Measurements from ENCODE around the gene ARFIP2. TPM values are rescaled to one million over a fixed set of nuclear protein-coding genes. Genes with fewer than 3 reads are reported as not detected.
A peak's percentile ranks its signal among the peaks of the same experiment; 100 is the strongest.

The ARFIP2 gene
- total RNA-seq = 10 to 100 TPM; 56.5 to 56.8 TPM
- 37.3 TPM for polyA plus RNA-seq (2013, experiment 1 of 2)
- polyA plus RNA-seq (2013, experiment 2 of 2) = 32.9 TPM
- long read RNA-seq, experiment 1, transcript ARFIP2-202 (8 exons, 1,868 nt) = minor isoform, 8 of 36 reads
- long read RNA-seq, experiment 1, transcript ARFIP2-201 (8 exons, 2,543 nt) = major isoform, 13 of 36 reads
- long read RNA-seq, experiment 1, partial matches to known transcripts = 11 of 36 reads
- long read RNA-seq, experiment 1, other reads (novel, unspliced or antisense) = 4 of 36 reads
- long read RNA-seq, experiment 2, transcript ARFIP2-201 (8 exons, 2,543 nt) = major isoform, 22 of 55 reads
- long read RNA-seq, experiment 2, transcript ARFIP2-202 (8 exons, 1,868 nt) = minor isoform, 13 of 55 reads
- long read RNA-seq, experiment 2, partial matches to known transcripts = 10 of 55 reads
- long read RNA-seq, experiment 2, other reads (novel, unspliced or antisense) = 10 of 55 reads
- long read RNA-seq, experiment 3, transcript ARFIP2-202 (8 exons, 1,868 nt) = major isoform, 108 of 265 reads
- long read RNA-seq, experiment 3, transcript ARFIP2-201 (8 exons, 2,543 nt) = minor isoform, 99 of 265 reads
- long read RNA-seq, experiment 3, partial matches to known transcripts = 21 of 265 reads
- long read RNA-seq, experiment 3, other reads (novel, unspliced or antisense) = 34 of 265 reads
- long read RNA-seq, experiment 4, transcript ARFIP2-202 (8 exons, 1,868 nt) = minor isoform, 24 of 73 reads
- long read RNA-seq, experiment 4, transcript ARFIP2-201 (8 exons, 2,543 nt) = major isoform, 34 of 73 reads
- long read RNA-seq, experiment 4, partial matches to known transcripts = 10 of 73 reads
- long read RNA-seq, experiment 4, other reads (novel, unspliced or antisense) = 5 of 73 reads

- H3K4me3 Mint-ChIP-seq = peak within 1 kb of the TSS; percentile 94
- Histone ChIP-seq H3K36me3 (ENCODE audit: control insufficient read depth, insufficient read depth, low read length) (peaks cover 64% of the 10 kb centered on the region), H3K9ac (ENCODE audit: extremely low read depth, low read length, poor library complexity, severe bottlenecking) (peak within 1 kb of the TSS; percentile 98), H3K9me3 (ENCODE audit: control insufficient read depth, low read length) (no peaks in the 10 kb centered on the region), H3K27ac (ENCODE audit: low read depth, low read length) (peak within 1 kb of the TSS; percentile 92), H3K4me3 (ENCODE audit: low read length) (peak within 1 kb of the TSS; percentile 97), H3K27me3 (ENCODE audit: control insufficient read depth, insufficient read depth, low read length, poor library complexity, severe bottlenecking) (no peaks in the 10 kb centered on the region), H3K4me1 (ENCODE audit: control insufficient read depth, insufficient read depth, low read length) (peaks cover 4% of the 10 kb centered on the region)
- peak; percentile 99 for DNase-seq
- peaks cover 50% of the 10 kb centered on the region for H3K36me3 Mint-ChIP-seq (ENCODE audit: low read depth)
- no peak for TF ChIP-seq CTCF (conservative IDR thresholded peaks at IDR 0.05)
- peak within 1 kb of the TSS; percentile 99 for H3K27ac Mint-ChIP-seq
- WGBS, 2 experiments (ENCODE audit: insufficient coverage in 1 of 2, insufficient read length in 1 of 2) = 0% methylated on average over 44 to 64 of the region's 66 CpGs
- no peaks in the 10 kb centered on the region for H3K27me3 Mint-ChIP-seq (ENCODE audit: insufficient read depth)
- no peaks in the 10 kb centered on the region for H3K9me3 Mint-ChIP-seq
- peaks cover 13% of the 10 kb centered on the region for H3K4me1 Mint-ChIP-seq
Observed at GRCh38 chr11:6481012-6481923, at the start of gene ARFIP2, which contains the start of gene TIMM10B. ARFIP2 (minus strand) TSS chr11:6481331; CDS start chr11:6480421, 910 bp downstream. TIMM10B (plus strand) TSS chr11:6481501; CDS start chr11:6481517, 16 bp downstream.

DNA sequence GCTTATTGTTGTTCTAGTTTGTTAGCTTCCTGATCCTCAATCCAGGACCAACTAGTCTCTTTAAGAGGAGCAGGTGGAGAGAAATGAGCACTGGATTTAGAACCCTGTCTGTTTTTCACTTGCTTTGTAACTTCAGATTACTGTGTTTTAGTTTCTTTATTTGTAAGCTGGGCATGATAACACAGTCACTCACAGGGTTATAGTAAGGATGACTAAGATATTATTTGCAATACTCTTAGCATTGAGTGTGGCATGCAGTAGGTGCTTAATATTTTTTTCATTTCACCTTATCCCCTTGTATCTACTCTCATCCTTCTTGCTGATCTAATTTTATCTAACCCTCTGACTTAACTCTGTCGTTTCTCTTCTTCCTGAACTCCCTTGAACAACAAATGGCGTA is 49.7 kb upstream of the ARFIP2 start:
- Histone ChIP-seq H3K9me3 (ENCODE audit: control insufficient read depth, low read length) (no peaks in the 10 kb centered on the region), H3K4me3 (ENCODE audit: low read length) (no peak overlapping the region), H3K9ac (ENCODE audit: extremely low read depth, low read length, poor library complexity, severe bottlenecking) (no peak overlapping the region), H3K27me3 (ENCODE audit: control insufficient read depth, insufficient read depth, low read length, poor library complexity, severe bottlenecking) (no peaks in the 10 kb centered on the region), H3K27ac (ENCODE audit: low read depth, low read length) (no peak overlapping the region), H3K4me1 (ENCODE audit: control insufficient read depth, insufficient read depth, low read length) (no peaks in the 10 kb centered on the region), H3K36me3 (ENCODE audit: control insufficient read depth, insufficient read depth, low read length) (no peaks in the 10 kb centered on the region)
- no peak for DNase-seq
- H3K27me3 Mint-ChIP-seq (ENCODE audit: insufficient read depth) = no peaks in the 10 kb centered on the region
- H3K9me3 Mint-ChIP-seq = no peaks in the 10 kb centered on the region
- no peak overlapping the region for H3K4me3 Mint-ChIP-seq
- no peaks in the 10 kb centered on the region for H3K36me3 Mint-ChIP-seq (ENCODE audit: low read depth)
- no peaks in the 10 kb centered on the region for H3K4me1 Mint-ChIP-seq
- no peak for TF ChIP-seq CTCF (conservative IDR thresholded peaks at IDR 0.05)
- H3K27ac Mint-ChIP-seq = no peak overlapping the region
- 96 to 97% methylated on average over 2 of the region's 2 CpGs for WGBS, 2 experiments (ENCODE audit: insufficient coverage in 1 of 2, insufficient read length in 1 of 2)

- Mint-ChIP-seq H3K27ac (no peak overlapping the region), H3K9me3 (no peaks in the 10 kb centered on the region), H3K36me3 (ENCODE audit: low read depth) (no peaks in the 10 kb centered on the region), H3K4me3 (no peak overlapping the region), H3K4me1 (no peaks in the 10 kb centered on the region), H3K27me3 (ENCODE audit: insufficient read depth) (no peaks in the 10 kb centered on the region)
- 83 to 100% methylated on average over 1 to 2 of the region's 2 CpGs for WGBS, 2 experiments (ENCODE audit: insufficient coverage in 1 of 2, insufficient read length in 1 of 2)
- Histone ChIP-seq H3K4me3 (ENCODE audit: low read length) (no peak overlapping the region), H3K9me3 (ENCODE audit: control insufficient read depth, low read length) (no peaks in the 10 kb centered on the region), H3K27me3 (ENCODE audit: control insufficient read depth, insufficient read depth, low read length, poor library complexity, severe bottlenecking) (no peaks in the 10 kb centered on the region), H3K9ac (ENCODE audit: extremely low read depth, low read length, poor library complexity, severe bottlenecking) (no peak overlapping the region), H3K4me1 (ENCODE audit: control insufficient read depth, insufficient read depth, low read length) (no peaks in the 10 kb centered on the region), H3K27ac (ENCODE audit: low read depth, low read length) (no peak overlapping the region), H3K36me3 (ENCODE audit: control insufficient read depth, insufficient read depth, low read length) (no peaks in the 10 kb centered on the region)
- no peak for TF ChIP-seq CTCF (conservative IDR thresholded peaks at IDR 0.05)
- DNase-seq = no peak
Observed at GRCh38 chr11:6529266-6529665, 48.1 kb upstream of the ARFIP2 start.

All from endodermal cell (in vitro differentiated cells).